ENCODE measurements around the gene CNTN4. TPM values are rescaled to one million over a fixed set of nuclear protein-coding genes. Genes with fewer than 3 reads are reported as not detected.

The CNTN4 gene
- total RNA-seq, 1 experiment from 2014 or later, result 1.6 TPM

- no peak overlapping the region for H2BK5ac ChIP-seq (ENCODE audit: insufficient read length, low read length)
- H4K20me1 ChIP-seq (ENCODE audit: control insufficient read depth, insufficient read depth, insufficient read length), result no peaks in the 10 kb centered on the region
- no peaks in the 10 kb centered on the region for H3K79me1 ChIP-seq (ENCODE audit: insufficient read depth, low read depth, low read length, poor library complexity, severe bottlenecking)
- no peak overlapping the region for H2AK5ac ChIP-seq (ENCODE audit: insufficient read length, low read length)
- no peak for DNase-seq
- no peak overlapping the region for H2BK20ac ChIP-seq (ENCODE audit: low read depth, low read length, poor library complexity, severe bottlenecking)
- Mint-ChIP-seq H3K36me3 (ENCODE audit: insufficient read depth in 1 of 3, low read depth in 3 of 3) (no peaks in the 10 kb centered on the region), H3K27ac (no peak overlapping the region), H3K4me3 (no peak overlapping the region), H3K27me3 (ENCODE audit: low read depth) (no peaks in the 10 kb centered on the region), H3K9me3 (no peaks in the 10 kb centered on the region), H3K4me1 (no peaks in the 10 kb centered on the region)
- no peak overlapping the region for H4K5ac ChIP-seq (ENCODE audit: insufficient read length, low read depth, low read length)
- no peaks in the 10 kb centered on the region for H3K23me2 ChIP-seq (ENCODE audit: insufficient read length, low read depth, low read length, poor library complexity, severe bottlenecking)
- H3T11ph ChIP-seq (ENCODE audit: low read length), result no peak overlapping the region
- H3K14ac ChIP-seq (ENCODE audit: insufficient read depth, low read length), result no peak overlapping the region
- H2BK120ac ChIP-seq (ENCODE audit: low read depth, low read length, poor library complexity, severe bottlenecking), result no peak overlapping the region
- no peak overlapping the region for H3K4me2 ChIP-seq (ENCODE audit: insufficient read depth, insufficient read length, low read length)
- no peaks in the 10 kb centered on the region for H3K27me3 ChIP-seq (ENCODE audit: insufficient read depth, low read length)
- H4K91ac ChIP-seq (ENCODE audit: insufficient read length, low read depth, low read length), result no peak overlapping the region
- no CpG with 5 or more reads among the region's 1 CpG for WGBS (ENCODE audit: extremely low coverage, insufficient read length, low lambda C conversion rate)
- H2BK12ac ChIP-seq (ENCODE audit: insufficient read length, low read depth, low read length), result no peak overlapping the region
- no peak overlapping the region for H3K18ac ChIP-seq (ENCODE audit: insufficient read length, low read depth, low read length)
- H3K56ac ChIP-seq (ENCODE audit: insufficient read length, low read depth, low read length), result no peak overlapping the region
- H2BK15ac ChIP-seq (ENCODE audit: low read depth, low read length), result no peak overlapping the region
- no peaks in the 10 kb centered on the region for H3K79me2 ChIP-seq (ENCODE audit: insufficient read depth, low read length)
- H3K9ac ChIP-seq (ENCODE audit: extremely low read depth, insufficient read length, low read length), result no peak overlapping the region
- no peak overlapping the region for H3K4ac ChIP-seq (ENCODE audit: low read depth, low read length)
- no peak overlapping the region for H2AFZ ChIP-seq (ENCODE audit: low read length)
- no peak overlapping the region for H3K27ac ChIP-seq (ENCODE audit: insufficient read length, low read depth, low read length)
- no peaks in the 10 kb centered on the region for H3K9me3 ChIP-seq (ENCODE audit: control insufficient read depth, low read depth, low read length)
- TF ChIP-seq, protein P1, sequence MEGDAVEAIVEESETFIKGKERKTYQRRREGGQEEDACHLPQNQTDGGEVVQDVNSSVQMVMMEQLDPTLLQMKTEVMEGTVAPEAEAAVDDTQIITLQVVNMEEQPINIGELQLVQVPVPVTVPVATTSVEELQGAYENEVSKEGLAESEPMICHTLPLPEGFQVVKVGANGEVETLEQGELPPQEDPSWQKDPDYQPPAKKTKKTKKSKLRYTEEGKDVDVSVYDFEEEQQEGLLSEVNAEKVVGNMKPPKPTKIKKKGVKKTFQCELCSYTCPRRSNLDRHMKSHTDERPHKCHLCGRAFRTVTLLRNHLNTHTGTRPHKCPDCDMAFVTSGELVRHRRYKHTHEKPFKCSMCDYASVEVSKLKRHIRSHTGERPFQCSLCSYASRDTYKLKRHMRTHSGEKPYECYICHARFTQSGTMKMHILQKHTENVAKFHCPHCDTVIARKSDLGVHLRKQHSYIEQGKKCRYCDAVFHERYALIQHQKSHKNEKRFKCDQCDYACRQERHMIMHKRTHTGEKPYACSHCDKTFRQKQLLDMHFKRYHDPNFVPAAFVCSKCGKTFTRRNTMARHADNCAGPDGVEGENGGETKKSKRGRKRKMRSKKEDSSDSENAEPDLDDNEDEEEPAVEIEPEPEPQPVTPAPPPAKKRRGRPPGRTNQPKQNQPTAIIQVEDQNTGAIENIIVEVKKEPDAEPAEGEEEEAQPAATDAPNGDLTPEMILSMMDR (conservative IDR thresholded peaks at IDR 0.05), result no peak
- no peaks in the 10 kb centered on the region for H3K4me1 ChIP-seq (ENCODE audit: insufficient read depth, low read length)
- H3K23ac ChIP-seq (ENCODE audit: insufficient read length, low read depth, low read length), result no peak overlapping the region
- H4K8ac ChIP-seq (replicated peaks; ENCODE audit: insufficient read length, low read depth, low read length), result no peak overlapping the region
These were observed 850.2 kb downstream of the CNTN4 start for GRCh38 chr3:2948882-2949281.

All from H9 (cell line).